ENCODE data around the gene SNX6. TPM values are rescaled to one million over a fixed set of nuclear protein-coding genes. Genes with fewer than 3 reads are reported as not detected.

The SNX6 gene
- total RNA-seq, 1 experiment from 2014 or later: 69.3 TPM

- no peak overlapping the region for H3K56ac ChIP-seq (ENCODE audit: insufficient read length, low read depth, low read length)
- no peak overlapping the region for H2AFZ ChIP-seq (ENCODE audit: low read length)
- no peak overlapping the region for H3K4ac ChIP-seq (ENCODE audit: low read depth, low read length)
- H3K4me1 ChIP-seq (ENCODE audit: insufficient read depth, low read length): no peaks in the 10 kb centered on the region
- H3K23ac ChIP-seq (ENCODE audit: insufficient read length, low read depth, low read length): no peak overlapping the region
- no peaks in the 10 kb centered on the region; the same call in 1 of the 2 replicates for H3K27me3 Mint-ChIP-seq (ENCODE audit: low read depth)
- H3K14ac ChIP-seq (ENCODE audit: insufficient read depth, low read length): no peak overlapping the region
- H3K27ac ChIP-seq (ENCODE audit: insufficient read length, low read depth, low read length): no peak overlapping the region
- no peak overlapping the region for H4K5ac ChIP-seq (ENCODE audit: insufficient read length, low read depth, low read length)
- H3K79me1 ChIP-seq (ENCODE audit: insufficient read depth, low read depth, low read length, poor library complexity, severe bottlenecking): no peaks in the 10 kb centered on the region
- no CpG with 5 or more reads among the region's 13 CpGs for WGBS (ENCODE audit: extremely low coverage, insufficient read length, low lambda C conversion rate)
- H4K91ac ChIP-seq (ENCODE audit: insufficient read length, low read depth, low read length): no peak overlapping the region
- no peak for DNase-seq
- H3K4me2 ChIP-seq (ENCODE audit: insufficient read depth, insufficient read length, low read length): no peak overlapping the region
- TF ChIP-seq, protein P1, sequence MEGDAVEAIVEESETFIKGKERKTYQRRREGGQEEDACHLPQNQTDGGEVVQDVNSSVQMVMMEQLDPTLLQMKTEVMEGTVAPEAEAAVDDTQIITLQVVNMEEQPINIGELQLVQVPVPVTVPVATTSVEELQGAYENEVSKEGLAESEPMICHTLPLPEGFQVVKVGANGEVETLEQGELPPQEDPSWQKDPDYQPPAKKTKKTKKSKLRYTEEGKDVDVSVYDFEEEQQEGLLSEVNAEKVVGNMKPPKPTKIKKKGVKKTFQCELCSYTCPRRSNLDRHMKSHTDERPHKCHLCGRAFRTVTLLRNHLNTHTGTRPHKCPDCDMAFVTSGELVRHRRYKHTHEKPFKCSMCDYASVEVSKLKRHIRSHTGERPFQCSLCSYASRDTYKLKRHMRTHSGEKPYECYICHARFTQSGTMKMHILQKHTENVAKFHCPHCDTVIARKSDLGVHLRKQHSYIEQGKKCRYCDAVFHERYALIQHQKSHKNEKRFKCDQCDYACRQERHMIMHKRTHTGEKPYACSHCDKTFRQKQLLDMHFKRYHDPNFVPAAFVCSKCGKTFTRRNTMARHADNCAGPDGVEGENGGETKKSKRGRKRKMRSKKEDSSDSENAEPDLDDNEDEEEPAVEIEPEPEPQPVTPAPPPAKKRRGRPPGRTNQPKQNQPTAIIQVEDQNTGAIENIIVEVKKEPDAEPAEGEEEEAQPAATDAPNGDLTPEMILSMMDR (conservative IDR thresholded peaks at IDR 0.05): no peak
- no peak overlapping the region for H2BK12ac ChIP-seq (ENCODE audit: insufficient read length, low read depth, low read length)
- H3K27me3 ChIP-seq (ENCODE audit: insufficient read depth, low read length): no peaks in the 10 kb centered on the region
- H4K8ac ChIP-seq (replicated peaks; ENCODE audit: insufficient read length, low read depth, low read length): no peak overlapping the region
- no peaks in the 10 kb centered on the region for H3K23me2 ChIP-seq (ENCODE audit: insufficient read length, low read depth, low read length, poor library complexity, severe bottlenecking)
- H3K9ac ChIP-seq (ENCODE audit: extremely low read depth, insufficient read length, low read length): no peak overlapping the region
- H3K36me3 Mint-ChIP-seq (ENCODE audit: insufficient read depth in 1 of 3, low read depth in 3 of 3): peaks cover 16 to 65% (median 42%) of the 10 kb centered on the region in 3 experiments
- H3K4me1 Mint-ChIP-seq: no peaks in the 10 kb centered on the region
- H3K4me3 Mint-ChIP-seq: no peak overlapping the region
- H3K9me3 ChIP-seq (ENCODE audit: control insufficient read depth, low read depth, low read length): no peaks in the 10 kb centered on the region
- H3K18ac ChIP-seq (ENCODE audit: insufficient read length, low read depth, low read length): no peak overlapping the region
- H3K27ac Mint-ChIP-seq: no peak overlapping the region
- no peaks in the 10 kb centered on the region for H4K20me1 ChIP-seq (ENCODE audit: control insufficient read depth, insufficient read depth, insufficient read length)
- no peaks in the 10 kb centered on the region for H3K79me2 ChIP-seq (ENCODE audit: insufficient read depth, low read length)
- no peak overlapping the region for H2BK120ac ChIP-seq (ENCODE audit: low read depth, low read length, poor library complexity, severe bottlenecking)
- H3K9me3 Mint-ChIP-seq: no peaks in the 10 kb centered on the region
- H2BK20ac ChIP-seq (ENCODE audit: low read depth, low read length, poor library complexity, severe bottlenecking): no peak overlapping the region
- H2BK15ac ChIP-seq (ENCODE audit: low read depth, low read length): no peak overlapping the region
- no peak overlapping the region for H3T11ph ChIP-seq (ENCODE audit: low read length)
- no peak overlapping the region for H2AK5ac ChIP-seq (ENCODE audit: insufficient read length, low read length)
- no peak overlapping the region for H2BK5ac ChIP-seq (ENCODE audit: insufficient read length, low read length)
These were observed 61.1 kb downstream of the SNX6 start for GRCh38 chr14:34568803-34569202.

Measured in H9 (cell line).